Transverse colon (tissue), 3 donors: Measurements from ENCODE around the gene UMPS.

ENCODE experiments used
- CTCF ChIP-seq, 5 experiments: fragments of 200-600 bp in 3 of 5; fragments of 450-650 bp in 2 of 5; sonication (generic) in 3 of 5; IDR thresholded peaks; 1 replicate in 2 of 5; 2 replicates in 3 of 5; pipeline ENCODE4 v1.5.1; 2016 to 2017; ENCODE audit warnings: antibody characterized with exemption in 5 of 5, inconsistent platforms in 3 of 5, mild to moderate bottlenecking in 2 of 5, moderate library complexity in 1 of 5
- POLR2A ChIP-seq: fragments of 450-650 bp; IDR thresholded peaks from one replicate; pipeline ENCODE4 v1.6.1; 2016; ENCODE audit warnings: antibody characterized with exemption, mild to moderate bottlenecking, moderate library complexity

- no peak for TF ChIP-seq CTCF (IDR thresholded peaks at IDR 0.05)
- no peak for TF ChIP-seq POLR2A
Observed at GRCh38 chr3:124763206-124763605, 33.0 kb downstream of the UMPS start.
